Stimulated activated CD4-positive, alpha-beta T cell treated with anti-CD3 and anti-CD28 coated beads, Interleukin-1b, Interleukin-23, amount 100 ng/mL, for 4 hours (primary cell): Measurements from ENCODE around the gene AMBN.

Experiments
- DNase-seq, 2 donors: peaks; one replicate each; pipeline ENCODE4 v3.0.0-alpha.2; 2020; ENCODE audit warnings: low read depth in 2 of 2

Gene AMBN

GRCh38 chr4:70591955-70592582 is at the start of gene AMBN:
Gene AMBN (plus strand): TSS chr4:70592256. CDS start chr4:70592359, 103 bp downstream.
- no peak for DNase-seq

- DNase-seq: no peak
Measured at GRCh38 chr4:70544279-70544868, 47.7 kb upstream of the AMBN start.

GRCh38 chr4:70556856-70557255 is 35.2 kb upstream of the AMBN start:
- no peak for DNase-seq

- peak in 1 of 2 donors; percentile 1 for DNase-seq
Measured at GRCh38 chr4:70559211-70559830, 32.7 kb upstream of the AMBN start.

GRCh38 chr4:70559924-70560323 is 32.1 kb upstream of the AMBN start:
- no peak for DNase-seq

GRCh38 chr4:70564033-70564432 is 28.0 kb upstream of the AMBN start:
- DNase-seq: no peak

- no peak for DNase-seq
Measured at GRCh38 chr4:70570796-70571195, 21.3 kb upstream of the AMBN start.

GRCh38 chr4:70571772-70572171 is 20.3 kb upstream of the AMBN start:
- no peak for DNase-seq

GRCh38 chr4:70575964-70576363 is 16.1 kb upstream of the AMBN start:
- no peak for DNase-seq

- no peak for DNase-seq
Measured at GRCh38 chr4:70577220-70577927, 14.7 kb upstream of the AMBN start.

- DNase-seq: no peak
Measured at GRCh38 chr4:70581980-70582379, 10.1 kb upstream of the AMBN start.

- DNase-seq: no peak
Measured at GRCh38 chr4:70583952-70584834, 7.9 kb upstream of the AMBN start.

- DNase-seq: no peak
Measured at GRCh38 chr4:70586841-70587240, 5.2 kb upstream of the AMBN start.

GRCh38 chr4:70589785-70590184 is 2.3 kb upstream of the AMBN start:
- no peak for DNase-seq

GRCh38 chr4:70594196-70594595 is 2.1 kb downstream of the AMBN start:
- no peak for DNase-seq

- no peak for DNase-seq
Measured at GRCh38 chr4:70600305-70600704, 8.2 kb downstream of the AMBN start.

GRCh38 chr4:70600977-70601376 is 8.9 kb downstream of the AMBN start:
- DNase-seq: no peak

GRCh38 chr4:70601422-70602039 is 9.5 kb downstream of the AMBN start:
- peak; percentile 23 to 46 for DNase-seq

- DNase-seq: no peak
Measured at GRCh38 chr4:70603856-70604255, 11.8 kb downstream of the AMBN start.

- no peak for DNase-seq
Measured at GRCh38 chr4:70606459-70606858, 14.4 kb downstream of the AMBN start.

- DNase-seq: no peak
Measured at GRCh38 chr4:70607334-70607853, 15.3 kb downstream of the AMBN start.
